ENCODE measurements around the gene TBCB.

Gene TBCB

GRCh38 chr19:36140304-36141038 is 25.2 kb downstream of the TBCB start:
- peak; percentile 29; the same call in 1 of the 2 replicates for TF ChIP-seq ZBTB7A (IDR thresholded peaks at IDR 0.05; ENCODE audit: low read depth)
- TF ChIP-seq MAX (IDR thresholded peaks at IDR 0.05), result 0 out of 2 replicates have a peak, but pooled peaks have one; percentile 29
- no peak for TF ChIP-seq CREB1 (IDR thresholded peaks at IDR 0.05; ENCODE audit: low read depth)
- TF ChIP-seq TCF12 (IDR thresholded peaks at IDR 0.05; ENCODE audit: low read depth), result peak; percentile 10; the same call in 1 of the 2 replicates

- TF ChIP-seq TAF1 (IDR thresholded peaks at IDR 0.05; ENCODE audit: low read depth) (peak; percentile 30; the same call in 1 of the 2 replicates), ZBTB7A (IDR thresholded peaks at IDR 0.05; ENCODE audit: low read depth) (no peak), YY1 (IDR thresholded peaks at IDR 0.05; ENCODE audit: low read depth) (peak; percentile 63; the same call in 1 of the 2 replicates), REST (IDR thresholded peaks at IDR 0.05; ENCODE audit: low read depth) (no peak), USF1 (IDR thresholded peaks at IDR 0.05) (no peak), CEBPB (IDR thresholded peaks at IDR 0.05) (no peak), EGR1 (IDR thresholded peaks at IDR 0.05) (no peak), TEAD4 (IDR thresholded peaks at IDR 0.05) (no peak), RAD21 (IDR thresholded peaks at IDR 0.05; ENCODE audit: low read depth) (no peak), EP300 (IDR thresholded peaks at IDR 0.05; ENCODE audit: borderline replicate concordance) (no peak), MAX (IDR thresholded peaks at IDR 0.05) (peak; percentile 6; the same call in 1 of the 2 replicates), CREB1 (IDR thresholded peaks at IDR 0.05; ENCODE audit: low read depth) (no peak)
Observed at GRCh38 chr19:36141039-36141927, 26.0 kb downstream of the TBCB start.

- TF ChIP-seq CEBPB (IDR thresholded peaks at IDR 0.05) (no peak), RAD21 (IDR thresholded peaks at IDR 0.05; ENCODE audit: low read depth) (no peak), TCF12 (IDR thresholded peaks at IDR 0.05; ENCODE audit: low read depth) (no peak), FOXM1 (IDR thresholded peaks at IDR 0.05; ENCODE audit: borderline replicate concordance, low read depth) (no peak), TAF1 (IDR thresholded peaks at IDR 0.05; ENCODE audit: low read depth) (no peak), TEAD4 (IDR thresholded peaks at IDR 0.05) (no peak), MAX (IDR thresholded peaks at IDR 0.05) (no peak), USF1 (IDR thresholded peaks at IDR 0.05) (no peak), YY1 (IDR thresholded peaks at IDR 0.05; ENCODE audit: low read depth) (no peak), EGR1 (IDR thresholded peaks at IDR 0.05) (no peak), REST (IDR thresholded peaks at IDR 0.05; ENCODE audit: low read depth) (no peak), CREB1 (IDR thresholded peaks at IDR 0.05; ENCODE audit: low read depth) (no peak), ZBTB7A (IDR thresholded peaks at IDR 0.05; ENCODE audit: low read depth) (no peak), EP300 (IDR thresholded peaks at IDR 0.05; ENCODE audit: borderline replicate concordance) (no peak), NFIC (IDR thresholded peaks at IDR 0.05) (no peak)
Observed at GRCh38 chr19:36142046-36142445, 26.8 kb downstream of the TBCB start.

GRCh38 chr19:36142496-36142895 is 27.2 kb downstream of the TBCB start:
- TF ChIP-seq ZBTB7A (IDR thresholded peaks at IDR 0.05; ENCODE audit: low read depth), result no peak
- TF ChIP-seq TEAD4 (IDR thresholded peaks at IDR 0.05), result no peak
- TF ChIP-seq MAX (IDR thresholded peaks at IDR 0.05), result no peak
- TF ChIP-seq FOXM1 (IDR thresholded peaks at IDR 0.05; ENCODE audit: borderline replicate concordance, low read depth), result no peak
- TF ChIP-seq CEBPB (IDR thresholded peaks at IDR 0.05), result no peak
- no peak for TF ChIP-seq RAD21 (IDR thresholded peaks at IDR 0.05; ENCODE audit: low read depth)
- TF ChIP-seq CREB1 (IDR thresholded peaks at IDR 0.05; ENCODE audit: low read depth), result no peak
- no peak for TF ChIP-seq REST (IDR thresholded peaks at IDR 0.05; ENCODE audit: low read depth)
- no peak for TF ChIP-seq TCF12 (IDR thresholded peaks at IDR 0.05; ENCODE audit: low read depth)
- no peak for TF ChIP-seq TAF1 (IDR thresholded peaks at IDR 0.05; ENCODE audit: low read depth)
- no peak for TF ChIP-seq USF1 (IDR thresholded peaks at IDR 0.05)

Measured in Ishikawa (cell line).